GM12892 (cell line): ENCODE measurements around the gene DCTN4.

ENCODE experiments used
- POLR2A ChIP-seq: IDR thresholded peaks from 2 replicates; pipeline ENCODE4 v1.6.1; 2011; ENCODE audit warnings: low read depth, low read length, control low read depth
- POLR2AphosphoS5 ChIP-seq: IDR thresholded peaks from 2 replicates; pipeline ENCODE4 v1.6.1; 2011; ENCODE audit warnings: low read depth, low read length, control low read depth
- TAF1 ChIP-seq: IDR thresholded peaks from 2 replicates; pipeline ENCODE4 v1.6.1; 2011; ENCODE audit warnings: low read depth, mild to moderate bottlenecking, control low read depth, low read length, borderline replicate concordance

- TF ChIP-seq POLR2AphosphoS5, result no peak
- no peak for TF ChIP-seq POLR2A
- TF ChIP-seq TAF1, result no peak
Observed at GRCh38 chr5:150791536-150791935, 32.7 kb upstream of the DCTN4 start.
